Measurements from ENCODE around the gene CYB561D1. TPM values are rescaled to one million over a fixed set of nuclear protein-coding genes. Genes with fewer than 3 reads are reported as not detected.

Gene CYB561D1
- total RNA-seq, 1 donor from 2014 or later: 6.7 TPM

DNA sequence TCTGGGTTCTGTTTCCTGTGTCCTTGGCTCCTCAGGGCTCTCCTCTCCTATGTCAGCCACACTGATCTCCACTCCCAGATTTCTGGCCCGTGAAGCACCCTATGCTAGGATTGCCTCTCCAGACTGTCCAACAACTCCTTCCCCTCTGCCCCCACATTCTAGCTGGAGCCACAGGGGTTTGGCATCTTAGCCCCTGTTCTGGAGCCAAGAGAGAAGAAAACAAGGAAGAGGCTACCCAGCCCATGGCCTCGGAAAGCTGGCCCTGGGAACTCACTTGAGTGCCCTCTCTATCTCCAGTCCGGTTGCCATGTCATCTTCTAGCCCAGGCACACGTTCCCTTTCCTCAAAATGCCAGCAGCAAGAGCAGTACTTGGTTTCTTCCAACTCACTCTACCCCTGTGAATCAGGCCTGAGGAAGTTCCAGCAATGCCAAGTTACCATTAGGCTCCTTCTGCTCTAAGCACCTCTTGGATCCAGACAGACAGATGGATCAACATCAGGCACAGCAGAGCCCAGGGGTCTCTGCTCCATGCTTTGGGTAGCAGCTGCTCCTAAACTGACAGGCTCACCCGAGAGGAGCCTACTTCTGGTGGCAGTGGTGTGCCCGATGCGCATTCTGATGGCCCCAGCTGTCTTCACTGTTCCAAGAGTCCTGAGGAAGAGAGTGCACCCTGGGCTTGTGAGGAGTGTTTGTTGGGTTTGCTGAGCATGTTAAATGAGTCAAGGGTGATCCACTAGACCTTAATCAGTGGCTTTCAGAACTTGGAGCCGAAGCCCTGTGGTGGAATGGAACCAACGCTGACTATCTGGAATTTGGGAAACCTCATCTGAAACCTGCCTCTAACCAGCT, 34.2 kb downstream of the CYB561D1 start:
- no peak for DNase-seq (ENCODE audit: extremely low read depth, low read depth, low spot score)

- no peak for DNase-seq (ENCODE audit: extremely low read depth, low read depth, low spot score)
These were observed 34.8 kb downstream of the CYB561D1 start for GRCh38 chr1:109528712-109529111.

- no peak for DNase-seq (ENCODE audit: extremely low read depth, low read depth, low spot score)
These were observed 36.1 kb downstream of the CYB561D1 start for GRCh38 chr1:109529881-109530456.

- no peak for DNase-seq (ENCODE audit: extremely low read depth, low read depth, low spot score)
These were observed 36.7 kb downstream of the CYB561D1 start for GRCh38 chr1:109530457-109531087.

- no peak for DNase-seq (ENCODE audit: extremely low read depth, low read depth, low spot score)
These were observed 37.5 kb downstream of the CYB561D1 start for GRCh38 chr1:109531380-109531779.

GRCh38 chr1:109531826-109532364, 38.0 kb downstream of the CYB561D1 start:
- no peak for DNase-seq (ENCODE audit: extremely low read depth, low read depth, low spot score)

DNA sequence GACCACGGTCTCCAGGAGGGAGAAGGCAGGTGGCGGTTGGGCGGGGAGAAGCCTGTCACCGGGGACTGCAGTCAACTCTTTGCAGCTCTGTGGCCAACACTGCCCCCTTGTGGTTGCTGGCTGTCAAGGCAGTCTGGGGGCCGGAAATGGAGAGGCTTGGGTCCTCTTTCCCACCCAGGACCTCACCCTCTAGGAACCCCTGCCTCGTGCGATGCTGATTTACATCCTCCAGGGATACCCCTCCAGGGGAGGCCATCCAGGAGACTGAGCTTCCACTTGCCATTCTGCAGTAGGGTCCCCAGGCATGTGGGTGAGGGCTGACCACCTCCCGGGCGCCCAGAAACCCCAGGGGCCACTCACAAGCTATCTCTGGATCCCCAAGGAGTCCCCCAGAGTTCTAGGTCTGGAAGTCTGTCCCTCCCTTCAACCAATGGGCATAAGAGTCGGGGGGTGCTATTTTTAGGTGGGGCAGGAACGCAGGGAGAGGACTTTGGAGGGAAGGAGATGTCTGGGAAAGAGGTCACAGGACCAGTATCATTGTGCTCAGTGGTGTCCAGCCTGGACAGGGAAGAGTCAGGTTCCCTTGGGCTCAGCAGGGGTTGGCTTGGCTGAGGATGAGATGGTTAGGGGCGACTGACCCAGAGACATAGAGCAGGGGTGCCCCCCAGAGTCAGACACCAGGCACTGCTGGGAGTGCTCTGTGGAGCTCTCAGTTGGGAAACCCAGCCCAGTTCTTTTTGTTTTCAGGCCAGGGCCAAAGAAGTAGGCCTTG, 38.7 kb downstream of the CYB561D1 start:
- DNase-seq (ENCODE audit: extremely low read depth, low read depth, low spot score): no peak

DNA sequence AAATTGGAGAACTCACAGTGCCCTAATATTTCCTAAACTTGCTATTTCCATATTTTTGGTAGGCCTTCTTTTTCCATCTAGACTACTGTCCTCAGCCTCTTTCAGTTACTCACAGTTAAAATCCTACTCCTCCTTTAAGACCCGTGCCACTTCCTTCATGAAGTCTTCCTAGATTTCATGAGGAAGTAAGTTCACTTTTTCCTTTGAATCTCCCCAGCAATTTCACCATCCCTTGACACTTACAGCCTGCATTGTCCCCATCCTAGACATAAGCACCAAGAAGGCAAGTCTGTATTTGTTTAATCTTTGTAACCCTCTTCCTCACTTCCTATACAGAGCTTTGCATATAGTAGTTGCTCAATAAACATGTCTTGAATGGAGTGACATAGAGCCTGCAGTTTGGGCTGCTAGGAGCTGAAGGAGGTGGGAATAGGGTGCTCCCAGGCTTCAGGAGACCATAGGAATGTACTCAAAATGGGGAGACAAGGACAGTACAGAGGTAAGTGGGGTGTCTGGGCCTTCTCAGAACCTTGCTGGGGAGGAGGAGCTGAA, 40.5 kb downstream of the CYB561D1 start:
- DNase-seq (ENCODE audit: extremely low read depth, low read depth, low spot score): no peak

DNA sequence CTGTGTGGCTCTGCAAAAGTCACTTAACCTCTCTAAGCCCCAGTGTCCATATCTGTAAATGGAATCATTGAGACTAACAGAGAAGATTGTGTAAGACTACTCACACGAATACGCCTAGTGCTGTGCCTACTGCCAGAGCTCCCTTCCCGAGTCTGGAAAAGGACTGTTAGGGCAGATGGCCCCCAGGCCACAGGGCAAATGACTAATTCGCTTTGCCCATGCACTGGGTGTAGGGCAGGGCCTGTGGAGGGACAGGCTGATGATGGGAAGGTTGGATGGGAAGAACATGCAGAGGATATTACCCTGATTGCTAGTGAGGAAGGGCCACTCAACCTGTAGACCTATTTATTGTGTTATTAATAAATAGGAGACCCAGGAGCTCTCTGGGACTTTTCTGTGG, 41.6 kb downstream of the CYB561D1 start:
- DNase-seq (ENCODE audit: extremely low read depth, low read depth, low spot score): no peak

- no peak for DNase-seq (ENCODE audit: extremely low read depth, low read depth, low spot score)
These were observed 42.1 kb downstream of the CYB561D1 start for GRCh38 chr1:109535971-109536491.

GRCh38 chr1:109537450-109538178, 43.7 kb downstream of the CYB561D1 start:
- DNase-seq (ENCODE audit: extremely low read depth, low read depth, low spot score): no peak

DNA sequence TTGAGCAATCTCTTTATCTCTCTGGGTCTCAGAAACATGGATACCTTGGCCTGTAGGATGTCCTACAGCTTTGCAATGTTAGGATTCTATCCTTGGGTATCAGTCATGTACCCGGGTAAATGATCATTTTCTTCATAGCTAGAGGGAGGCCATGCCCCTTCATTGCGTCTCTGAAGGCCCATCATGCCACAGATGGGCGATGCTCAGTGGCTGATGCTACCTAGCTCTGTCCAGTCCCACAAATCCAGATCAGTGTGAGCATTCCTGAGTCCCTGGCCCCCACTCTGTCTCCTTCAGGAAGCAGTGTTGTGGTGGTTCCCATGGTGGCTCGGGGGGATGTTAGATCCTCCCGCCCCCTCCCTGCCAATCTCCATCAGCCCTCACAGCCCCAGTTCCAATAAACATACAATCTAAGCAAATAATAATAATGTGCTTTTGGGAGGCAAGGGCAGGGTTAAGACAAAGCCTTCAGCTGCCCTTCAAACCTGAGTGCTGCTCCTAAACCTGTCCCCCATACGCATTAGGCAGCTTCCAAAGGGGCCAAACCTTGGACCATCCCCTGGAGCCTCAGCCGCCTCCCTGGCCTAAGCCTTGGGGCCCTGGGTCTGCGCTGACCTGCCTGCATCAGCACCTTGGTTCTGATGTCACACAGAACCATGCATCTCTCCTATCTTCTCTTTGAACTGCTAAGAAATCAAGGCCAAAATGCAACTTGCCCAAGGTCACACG, 45.1 kb downstream of the CYB561D1 start:
- no peak for DNase-seq (ENCODE audit: extremely low read depth, low read depth, low spot score)

- DNase-seq (ENCODE audit: extremely low read depth, low read depth, low spot score): no peak
These were observed 45.8 kb downstream of the CYB561D1 start, which contains the start of gene GPR61 for GRCh38 chr1:109539676-109540075. Gene GPR61 (plus strand): TSS chr1:109539872. CDS start chr1:109543023, 3,151 bp downstream.

- DNase-seq (ENCODE audit: extremely low read depth, low read depth, low spot score): no peak
These were observed 47.2 kb downstream of the CYB561D1 start for GRCh38 chr1:109541102-109541501.

GRCh38 chr1:109542657-109543056, 48.8 kb downstream of the CYB561D1 start:
- no peak for DNase-seq (ENCODE audit: extremely low read depth, low read depth, low spot score)

GRCh38 chr1:109543283-109543987, 49.5 kb downstream of the CYB561D1 start:
- no peak for DNase-seq (ENCODE audit: extremely low read depth, low read depth, low spot score)

GRCh38 chr1:109543988-109544735, 50.3 kb downstream of the CYB561D1 start:
- DNase-seq (ENCODE audit: extremely low read depth, low read depth, low spot score): no peak

Data from glomerular endothelial cell (primary cell).